ENCODE measurements around the gene BPNT1. TPM values are rescaled to one million over a fixed set of nuclear protein-coding genes. Genes with fewer than 3 reads are reported as not detected.
"Not testable (repeated sequence)": the region's sequence is repeated elsewhere in the genome, so short reads cannot be mapped to it uniquely, and the experiment has no call there.

Gene BPNT1
- total and polyA plus RNA-seq, 2 of the 13 experiments (the other 11 are each of a cell fraction or from before 2014, with no cell fraction given), result 35.2 to 43.9 TPM

GRCh38 chr1:220092694-220093093, 3.1 kb upstream of the BPNT1 start (continued):
- no peak for TF ChIP-seq ZNF142 (CRISPR knock-in tag; IDR thresholded peaks at IDR 0.05)

DNA sequence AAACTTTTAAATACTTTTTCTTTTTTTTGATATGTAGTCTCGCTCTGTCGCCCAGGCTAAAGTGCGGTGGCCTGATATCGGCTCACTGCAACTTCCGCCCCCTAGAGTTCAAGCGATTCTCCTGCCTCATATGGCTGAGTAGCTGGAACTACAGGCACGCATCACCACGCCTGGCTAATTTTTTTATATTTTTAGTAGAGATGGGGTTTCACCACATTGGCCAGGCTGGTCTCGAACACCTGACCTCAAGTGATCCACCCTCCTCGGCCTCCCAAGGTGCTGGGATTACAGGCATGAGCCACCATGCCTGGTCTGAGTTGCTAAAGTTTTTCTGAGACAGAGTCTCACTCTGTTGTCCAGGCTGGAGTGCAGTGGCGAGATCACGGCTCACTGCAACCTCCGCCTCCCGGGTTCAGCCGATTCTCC, 3.3 kb downstream of the BPNT1 start:
- 95% methylated on average over 10 of the region's 15 CpGs for WGBS (ENCODE audit: low lambda C conversion rate)
- H3K36me3 ChIP-seq (replicated peaks in 1 of 2; ENCODE audit: control insufficient read depth in 1 of 2, insufficient read depth in 2 of 2, low read length in 2 of 2); H2AFZ ChIP-seq (ENCODE audit: low read length); FAIRE-seq; H3K4me3 ChIP-seq (replicated peaks in 1 of 3; ENCODE audit: insufficient read depth in 1 of 3, low read depth in 2 of 3, low read length in 3 of 3); H3K4me2 ChIP-seq (ENCODE audit: low read depth, low read length); H3K9ac ChIP-seq (ENCODE audit: insufficient read depth, low read depth, low read length); POLR2A ChIA-PET; H4K20me1 ChIP-seq (ENCODE audit: insufficient read depth, low read length); BruUV-seq (replicated peaks); H3K27me3 ChIP-seq (ENCODE audit: control insufficient read depth in 1 of 2, insufficient read depth in 2 of 2, low read length in 2 of 2); CTCF ChIA-PET (ENCODE audit: low intra/inter-chr PET ratio, low total read pairs); H3K9me3 ChIP-seq (ENCODE audit: low read length); intact Hi-C loops (cut with micrococcal nuclease; ENCODE audit: unreplicated experiment); ATAC-seq; H3K27ac ChIP-seq (ENCODE audit: extremely low read length, insufficient read depth, low read length); DNase-seq (ENCODE audit: low spot score): not testable (repeated sequence)
- H3K79me2 ChIP-seq (ENCODE audit: insufficient read depth, low read length), result peaks cover 25% of the 10 kb centered on the region
- in situ Hi-C loops (cut with HindIII; ENCODE audit: extremely low pct_ligation_motif_present, low pct_unique_long_range_greater_than_20kb), result loop anchor here (5.0 kb wide), 1 partner anchor 39 kb away; the partner anchor contains the start of gene EPRS1
- H3K4me1 ChIP-seq (ENCODE audit: insufficient read depth, low read length), result peaks cover 21% of the 10 kb centered on the region; the same call in 1 of the 2 replicates
- TF ChIP-seq, protein P1, sequence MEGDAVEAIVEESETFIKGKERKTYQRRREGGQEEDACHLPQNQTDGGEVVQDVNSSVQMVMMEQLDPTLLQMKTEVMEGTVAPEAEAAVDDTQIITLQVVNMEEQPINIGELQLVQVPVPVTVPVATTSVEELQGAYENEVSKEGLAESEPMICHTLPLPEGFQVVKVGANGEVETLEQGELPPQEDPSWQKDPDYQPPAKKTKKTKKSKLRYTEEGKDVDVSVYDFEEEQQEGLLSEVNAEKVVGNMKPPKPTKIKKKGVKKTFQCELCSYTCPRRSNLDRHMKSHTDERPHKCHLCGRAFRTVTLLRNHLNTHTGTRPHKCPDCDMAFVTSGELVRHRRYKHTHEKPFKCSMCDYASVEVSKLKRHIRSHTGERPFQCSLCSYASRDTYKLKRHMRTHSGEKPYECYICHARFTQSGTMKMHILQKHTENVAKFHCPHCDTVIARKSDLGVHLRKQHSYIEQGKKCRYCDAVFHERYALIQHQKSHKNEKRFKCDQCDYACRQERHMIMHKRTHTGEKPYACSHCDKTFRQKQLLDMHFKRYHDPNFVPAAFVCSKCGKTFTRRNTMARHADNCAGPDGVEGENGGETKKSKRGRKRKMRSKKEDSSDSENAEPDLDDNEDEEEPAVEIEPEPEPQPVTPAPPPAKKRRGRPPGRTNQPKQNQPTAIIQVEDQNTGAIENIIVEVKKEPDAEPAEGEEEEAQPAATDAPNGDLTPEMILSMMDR (CRISPR knock-in tag; IDR thresholded peaks at IDR 0.05), result 0 out of 2 replicates have a peak, but pooled peaks have one; percentile 22
- peak; percentile 63 for TF ChIP-seq PRPF4 (IDR thresholded peaks at IDR 0.05; ENCODE audit: low read depth, low read length, poor library complexity, severe bottlenecking)
- TF ChIP-seq ZBTB38 (CRISPR knock-in tag; IDR thresholded peaks at IDR 0.05), result peak; percentile 89

Data from HepG2 (cell line).